GM23338 (cell line): ENCODE data around the gene ARHGEF28. TPM values are rescaled to one million over a fixed set of nuclear protein-coding genes. Genes with fewer than 3 reads are reported as not detected.

Experiments used
- ATAC-seq: fragments of 200-7000 bp; cut with Tn5 transposase; 3 replicates; pipeline ENCODE4 v1.9.1; 2020
- DNase-seq: peaks from one replicate; pipeline ENCODE4 v3.0.0-alpha.2; 2015; ENCODE audit warnings: low spot score
- H2AFZ ChIP-seq: fragments of 200-600 bp; sonication (generic); 2 replicates; pipeline ENCODE4 v1.8.0; 2016; ENCODE audit warnings: antibody characterized with exemption, mild to moderate bottlenecking, moderate library complexity
- H3F3A ChIP-seq: fragments of 200-600 bp; sonication (generic); replicated peaks from 2 replicates; pipeline ENCODE4 v1.8.0; 2017; ENCODE audit warnings: antibody characterized with exemption, mixed run types, low read depth
- H3K27ac ChIP-seq: fragments of 200-600 bp; sonication (generic); 2 replicates; pipeline ENCODE4 v1.6.1; 2016; ENCODE audit warnings: low read depth
- H3K27me3 ChIP-seq: fragments of 200-600 bp; sonication (generic); 2 replicates; pipeline ENCODE4 v1.8.0; 2016; ENCODE audit warnings: mild to moderate bottlenecking, mixed run types, moderate library complexity; ENCODE audit not compliant: insufficient read depth
- H3K36me3 ChIP-seq: fragments of 200-600 bp; sonication (generic); 2 replicates; pipeline ENCODE4 v1.8.0; 2016; ENCODE audit warnings: mild to moderate bottlenecking; ENCODE audit not compliant: insufficient read depth
- H3K4me1 ChIP-seq: fragments of 200-600 bp; sonication (generic); 2 replicates; pipeline ENCODE4 v1.8.0; 2016; ENCODE audit warnings: mild to moderate bottlenecking, moderate library complexity; ENCODE audit not compliant: insufficient read depth
- H3K4me2 ChIP-seq: fragments of 200-600 bp; sonication (generic); 2 replicates; pipeline ENCODE4 v1.7.1; 2017; ENCODE audit warnings: mixed run types
- H3K4me3 ChIP-seq: fragments of 200-600 bp; sonication (generic); 2 replicates; pipeline ENCODE4 v1.6.1; 2016; ENCODE audit warnings: mixed run types
- H3K79me2 ChIP-seq: fragments of 200-600 bp; sonication (generic); replicated peaks from 2 replicates; pipeline ENCODE4 v1.8.0; 2017; ENCODE audit warnings: mild to moderate bottlenecking; ENCODE audit not compliant: insufficient read depth
- H3K9me2 ChIP-seq: fragments of 200-600 bp; sonication (generic); 2 replicates; pipeline ENCODE4 v1.8.0; 2017; ENCODE audit not compliant: insufficient read depth
- H4K20me1 ChIP-seq: fragments of 200-600 bp; sonication (generic); replicated peaks from 2 replicates; pipeline ENCODE4 v1.8.0; 2017; ENCODE audit warnings: mild to moderate bottlenecking; ENCODE audit not compliant: insufficient read depth
- H3K27ac Mint-ChIP-seq: 2 replicates; pipeline ENCODE4 v1.8.0; 2020; ENCODE audit warnings: inconsistent platforms, mild to moderate bottlenecking, moderate library complexity, mixed read lengths
- H3K27me3 Mint-ChIP-seq: 3 replicates; pipeline ENCODE4 v1.8.0; 2022; ENCODE audit warnings: low read depth, mild to moderate bottlenecking, moderate library complexity, mixed read lengths, inconsistent platforms; ENCODE audit not compliant: insufficient read depth, poor library complexity
- H3K36me3 Mint-ChIP-seq: 3 replicates; pipeline ENCODE4 v1.8.0; 2021; ENCODE audit warnings: low read depth, mild to moderate bottlenecking, inconsistent platforms, moderate library complexity, mixed read lengths
- H3K4me1 Mint-ChIP-seq: 3 replicates; pipeline ENCODE4 v1.8.0; 2020; ENCODE audit warnings: mild to moderate bottlenecking, inconsistent platforms, mixed read lengths
- H3K4me3 Mint-ChIP-seq: 3 replicates; pipeline ENCODE4 v1.8.0; 2021; ENCODE audit warnings: moderate library complexity, mild to moderate bottlenecking, inconsistent platforms, mixed read lengths
- H3K9me3 Mint-ChIP-seq: 3 replicates; pipeline ENCODE4 v1.8.0; 2020; ENCODE audit warnings: moderate library complexity, mild to moderate bottlenecking, inconsistent platforms, mixed read lengths
- CREB1 ChIP-seq: fragments of 250-450 bp; sonication (Bioruptor Pico); IDR thresholded peaks from 2 replicates; pipeline ENCODE4 v1.5.0; 2020; ENCODE audit warnings: low read depth, mild to moderate bottlenecking, moderate library complexity
- ETS1 ChIP-seq: IDR thresholded peaks from 2 replicates; pipeline ENCODE4 v1.6.1; 2016; ENCODE audit warnings: antibody characterized with exemption
- EZH2 ChIP-seq: fragments of 200-600 bp; sonication (generic); IDR thresholded peaks from one replicate; pipeline ENCODE4 v1.8.0; 2017; ENCODE audit warnings: antibody characterized with exemption, mild to moderate bottlenecking, low read depth; ENCODE audit not compliant: unreplicated experiment
- POLR2AphosphoS5 ChIP-seq: IDR thresholded peaks from 2 replicates; pipeline ENCODE4 v1.6.1; 2016; ENCODE audit warnings: antibody characterized with exemption, low read depth
- REST ChIP-seq: IDR thresholded peaks from one replicate; pipeline ENCODE4 v1.6.1; 2018; ENCODE audit warnings: antibody characterized with exemption; ENCODE audit not compliant: unreplicated experiment
- ZNF331 ChIP-seq: fragments of 250-450 bp; sonication (Bioruptor Pico); IDR thresholded peaks from 2 replicates; pipeline ENCODE4 v1.5.0; 2020; ENCODE audit warnings: low read depth, mild to moderate bottlenecking, moderate library complexity
- polyA plus RNA-seq: library from polyadenylated mRNA; unstranded; fragments of >200 nt; fragmentation: Nextera tagmentation; extraction: Ambion mirVana; gene quantifications from 2 replicates; pipeline ENCODE4 v1.2.1, GENCODE V29; 2016
- total RNA-seq: library from RNA; depleted of rRNA; stranded (reverse); fragments of >200 nt; shearing (Covaris generic); gene quantifications from 2 replicates; pipeline ENCODE4 v1.2.3, GENCODE V29; 2014
- TF ChIP-seq, protein P1 (sequence below): fragments of 250-450 bp; sonication (Bioruptor Pico); IDR thresholded peaks from 2 replicates; pipeline ENCODE4 v1.5.0; 2020; ENCODE audit warnings: mild to moderate bottlenecking, moderate library complexity

Gene ARHGEF28
- total and polyA plus RNA-seq, 2 experiments from 2014 or later = 0.39 to 1.0 TPM

DNA sequence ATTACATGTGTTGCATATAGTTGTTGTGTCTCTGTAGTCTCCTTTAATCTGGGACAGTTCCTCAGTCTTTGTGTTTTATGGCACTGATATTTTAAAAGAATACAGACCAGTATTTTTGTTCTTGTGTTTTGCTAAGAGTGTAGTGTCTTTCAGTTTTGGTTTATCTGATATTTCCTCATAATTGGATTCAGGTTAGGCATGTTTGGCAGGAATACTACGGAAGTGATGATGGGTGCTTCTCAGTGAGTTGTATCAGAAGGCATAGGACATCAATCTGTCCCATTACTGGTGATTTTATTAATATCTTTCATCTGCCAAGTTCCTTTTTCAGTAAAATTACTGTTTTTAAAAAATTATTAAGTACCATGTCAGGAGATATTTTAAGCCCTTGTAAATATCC lies 212.9 kb downstream of the ARHGEF28 start (continued):
- TF ChIP-seq, protein P1, sequence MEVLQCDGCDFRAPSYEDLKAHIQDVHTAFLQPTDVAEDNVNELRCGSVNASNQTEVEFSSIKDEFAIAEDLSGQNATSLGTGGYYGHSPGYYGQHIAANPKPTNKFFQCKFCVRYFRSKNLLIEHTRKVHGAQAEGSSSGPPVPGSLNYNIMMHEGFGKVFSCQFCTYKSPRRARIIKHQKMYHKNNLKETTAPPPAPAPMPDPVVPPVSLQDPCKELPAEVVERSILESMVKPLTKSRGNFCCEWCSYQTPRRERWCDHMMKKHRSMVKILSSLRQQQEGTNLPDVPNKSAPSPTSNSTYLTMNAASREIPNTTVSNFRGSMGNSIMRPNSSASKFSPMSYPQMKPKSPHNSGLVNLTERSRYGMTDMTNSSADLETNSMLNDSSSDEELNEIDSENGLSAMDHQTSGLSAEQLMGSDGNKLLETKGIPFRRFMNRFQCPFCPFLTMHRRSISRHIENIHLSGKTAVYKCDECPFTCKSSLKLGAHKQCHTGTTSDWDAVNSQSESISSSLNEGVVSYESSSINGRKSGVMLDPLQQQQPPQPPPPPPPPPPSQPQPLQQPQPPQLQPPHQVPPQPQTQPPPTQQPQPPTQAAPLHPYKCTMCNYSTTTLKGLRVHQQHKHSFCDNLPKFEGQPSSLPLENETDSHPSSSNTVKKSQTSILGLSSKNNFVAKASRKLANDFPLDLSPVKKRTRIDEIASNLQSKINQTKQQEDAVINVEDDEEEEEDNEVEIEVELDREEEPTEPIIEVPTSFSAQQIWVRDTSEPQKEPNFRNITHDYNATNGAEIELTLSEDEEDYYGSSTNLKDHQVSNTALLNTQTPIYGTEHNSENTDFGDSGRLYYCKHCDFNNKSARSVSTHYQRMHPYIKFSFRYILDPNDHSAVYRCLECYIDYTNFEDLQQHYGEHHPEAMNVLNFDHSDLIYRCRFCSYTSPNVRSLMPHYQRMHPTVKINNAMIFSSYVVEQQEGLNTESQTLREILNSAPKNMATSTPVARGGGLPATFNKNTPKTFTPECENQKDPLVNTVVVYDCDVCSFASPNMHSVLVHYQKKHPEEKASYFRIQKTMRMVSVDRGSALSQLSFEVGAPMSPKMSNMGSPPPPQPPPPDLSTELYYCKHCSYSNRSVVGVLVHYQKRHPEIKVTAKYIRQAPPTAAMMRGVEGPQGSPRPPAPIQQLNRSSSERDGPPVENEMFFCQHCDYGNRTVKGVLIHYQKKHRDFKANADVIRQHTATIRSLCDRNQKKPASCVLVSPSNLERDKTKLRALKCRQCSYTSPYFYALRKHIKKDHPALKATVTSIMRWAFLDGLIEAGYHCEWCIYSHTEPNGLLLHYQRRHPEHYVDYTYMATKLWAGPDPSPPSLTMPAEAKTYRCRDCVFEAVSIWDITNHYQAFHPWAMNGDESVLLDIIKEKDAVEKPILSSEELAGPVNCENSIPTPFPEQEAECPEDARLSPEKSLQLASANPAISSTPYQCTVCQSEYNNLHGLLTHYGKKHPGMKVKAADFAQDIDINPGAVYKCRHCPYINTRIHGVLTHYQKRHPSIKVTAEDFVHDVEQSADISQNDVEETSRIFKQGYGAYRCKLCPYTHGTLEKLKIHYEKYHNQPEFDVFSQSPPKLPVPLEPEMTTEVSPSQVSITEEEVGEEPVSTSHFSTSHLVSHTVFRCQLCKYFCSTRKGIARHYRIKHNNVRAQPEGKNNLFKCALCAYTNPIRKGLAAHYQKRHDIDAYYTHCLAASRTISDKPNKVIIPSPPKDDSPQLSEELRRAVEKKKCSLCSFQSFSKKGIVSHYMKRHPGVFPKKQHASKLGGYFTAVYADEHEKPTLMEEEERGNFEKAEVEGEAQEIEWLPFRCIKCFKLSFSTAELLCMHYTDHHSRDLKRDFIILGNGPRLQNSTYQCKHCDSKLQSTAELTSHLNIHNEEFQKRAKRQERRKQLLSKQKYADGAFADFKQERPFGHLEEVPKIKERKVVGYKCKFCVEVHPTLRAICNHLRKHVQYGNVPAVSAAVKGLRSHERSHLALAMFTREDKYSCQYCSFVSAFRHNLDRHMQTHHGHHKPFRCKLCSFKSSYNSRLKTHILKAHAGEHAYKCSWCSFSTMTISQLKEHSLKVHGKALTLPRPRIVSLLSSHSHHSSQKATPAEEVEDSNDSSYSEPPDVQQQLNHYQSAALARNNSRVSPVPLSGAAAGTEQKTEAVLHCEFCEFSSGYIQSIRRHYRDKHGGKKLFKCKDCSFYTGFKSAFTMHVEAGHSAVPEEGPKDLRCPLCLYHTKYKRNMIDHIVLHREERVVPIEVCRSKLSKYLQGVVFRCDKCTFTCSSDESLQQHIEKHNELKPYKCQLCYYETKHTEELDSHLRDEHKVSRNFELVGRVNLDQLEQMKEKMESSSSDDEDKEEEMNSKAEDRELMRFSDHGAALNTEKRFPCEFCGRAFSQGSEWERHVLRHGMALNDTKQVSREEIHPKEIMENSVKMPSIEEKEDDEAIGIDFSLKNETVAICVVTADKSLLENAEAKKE = no peak
- TF ChIP-seq REST = no peak

DNA sequence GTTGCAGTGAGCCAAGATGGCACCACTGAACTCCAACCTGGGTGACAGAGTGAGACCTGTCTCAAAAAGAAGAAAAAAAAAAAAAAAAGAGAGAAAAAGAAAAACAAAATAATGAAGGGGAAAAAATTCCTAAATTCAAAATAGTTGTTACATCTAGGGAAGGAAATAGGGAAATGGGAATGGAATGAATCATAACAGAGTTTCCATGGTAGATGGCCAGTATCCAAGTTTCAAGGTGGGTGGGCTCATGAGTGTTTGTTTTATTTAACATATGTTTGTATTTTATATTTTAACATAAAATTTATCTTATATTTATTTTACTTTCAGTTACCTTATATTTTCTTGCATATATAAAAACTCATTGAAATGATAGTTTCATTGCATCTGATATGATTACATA lies 215.6 kb downstream of the ARHGEF28 start:
- H3K4me1 Mint-ChIP-seq = no peaks in the 10 kb centered on the region
- ATAC-seq (no peak), DNase-seq (no peak)
- H3K4me3 Mint-ChIP-seq = no peak overlapping the region
- H3K36me3 ChIP-seq = no peaks in the 10 kb centered on the region
- no peaks in the 10 kb centered on the region for H3K79me2 ChIP-seq
- no peak overlapping the region for H3K4me3 ChIP-seq
- no peaks in the 10 kb centered on the region for H3K36me3 Mint-ChIP-seq
- H4K20me1 ChIP-seq = no peaks in the 10 kb centered on the region
- no peaks in the 10 kb centered on the region for H3K27me3 ChIP-seq
- H3K4me1 ChIP-seq = no peaks in the 10 kb centered on the region
- H3K27ac Mint-ChIP-seq = no peak overlapping the region
- H3K27ac ChIP-seq = no peak overlapping the region
- no peaks in the 10 kb centered on the region for H3F3A ChIP-seq
- no peaks in the 10 kb centered on the region for H3K9me3 Mint-ChIP-seq
- H3K4me2 ChIP-seq = no peak overlapping the region
- no peak overlapping the region for H2AFZ ChIP-seq
- H3K27me3 Mint-ChIP-seq = peaks cover 3% of the 10 kb centered on the region
- H3K9me2 ChIP-seq = no peaks in the 10 kb centered on the region
- TF ChIP-seq CREB1 (CRISPR knock-in tag) (no peak), EZH2 (no peak), ZNF331 (CRISPR knock-in tag) (no peak), ETS1 (no peak), POLR2AphosphoS5 (no peak)
